Hindlimb muscle (tissue), 1 donor: ENCODE results near the gene ZDHHC12. TPM values are rescaled to one million over a fixed set of nuclear protein-coding genes. Genes with fewer than 3 reads are reported as not detected.

Source experiments
- DNase-seq: peaks from one replicate; pipeline ENCODE4 v3.0.0-alpha.2; 2013
- polyA plus RNA-seq: library from polyadenylated mRNA; unstranded; fragments of 120-200 nt; gene quantifications from one replicate; pipeline ENCODE4 v1.2.1, GENCODE V29; 2013; ENCODE audit not compliant: insufficient read length

The ZDHHC12 gene
- polyA plus RNA-seq, 1 donor: 7.6 TPM

GRCh38 chr9:128729766-128730517 lies 6.0 kb upstream of the ZDHHC12 start:
- no peak for DNase-seq

- DNase-seq: no peak
Measured at GRCh38 chr9:128729302-128729701, 5.4 kb upstream of the ZDHHC12 start.

GRCh38 chr9:128728298-128728697 lies 4.4 kb upstream of the ZDHHC12 start:
- no peak for DNase-seq

- no peak for DNase-seq
Measured at GRCh38 chr9:128727640-128728248, 3.8 kb upstream of the ZDHHC12 start.

GRCh38 chr9:128724744-128725211 lies 851 bp upstream of the ZDHHC12 start:
- no peak for DNase-seq

GRCh38 chr9:128723352-128723865 lies 518 bp downstream of the ZDHHC12 start:
- no peak for DNase-seq

- DNase-seq: no peak
Measured at GRCh38 chr9:128722380-128723351, 1.3 kb downstream of the ZDHHC12 start.

- DNase-seq: no peak
Measured at GRCh38 chr9:128721487-128722010, 2.4 kb downstream of the ZDHHC12 start.

GRCh38 chr9:128720841-128721486 lies 3.0 kb downstream of the ZDHHC12 start:
- no peak for DNase-seq

- no peak for DNase-seq
Measured at GRCh38 chr9:128719919-128720605, 3.9 kb downstream of the ZDHHC12 start.

- DNase-seq: no peak
Measured at GRCh38 chr9:128718475-128718874, 5.5 kb downstream of the ZDHHC12 start.

- no peak for DNase-seq
Measured at GRCh38 chr9:128718047-128718446, 5.9 kb downstream of the ZDHHC12 start.

- no peak for DNase-seq
Measured at GRCh38 chr9:128716581-128717254, 7.2 kb downstream of the ZDHHC12 start.

GRCh38 chr9:128715436-128715750 lies 8.5 kb downstream of the ZDHHC12 start:
- no peak for DNase-seq

- DNase-seq: no peak
Measured at GRCh38 chr9:128714586-128715435, 9.1 kb downstream of the ZDHHC12 start.

- no peak for DNase-seq
Measured at GRCh38 chr9:128713941-128714573, 9.9 kb downstream of the ZDHHC12 start.

- DNase-seq: no peak
Measured at GRCh38 chr9:128713411-128713780, 10.5 kb downstream of the ZDHHC12 start.

GRCh38 chr9:128712451-128713410 lies 11.2 kb downstream of the ZDHHC12 start:
- no peak for DNase-seq
